ENCODE measurements around the gene NT5C1A. TPM values are rescaled to one million over a fixed set of nuclear protein-coding genes. Genes with fewer than 3 reads are reported as not detected.

The NT5C1A gene
- polyA plus RNA-seq, 2 of the 4 experiments (the other 2 are of a cell fraction), result not detected

DNA sequence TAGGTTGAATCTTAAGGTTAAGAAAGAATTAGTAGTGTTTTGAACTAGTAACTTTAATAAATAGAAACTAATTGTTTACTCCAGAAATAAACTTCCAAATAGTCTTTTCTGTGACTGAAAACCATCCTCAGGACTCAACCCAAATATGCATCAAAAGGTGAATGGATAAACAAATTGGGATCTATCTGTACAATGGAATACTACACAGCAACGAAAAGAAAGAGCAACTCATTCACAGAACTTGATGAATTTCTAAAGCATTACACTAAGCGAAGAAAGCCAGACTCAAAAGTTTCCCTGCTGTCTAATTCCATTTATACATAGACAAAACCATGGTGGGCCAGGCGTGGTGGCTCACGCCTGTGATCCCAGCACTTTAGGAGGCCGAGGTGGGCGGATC lies 57.4 kb downstream of the NT5C1A start (continued):
- TF ChIP-seq REST (IDR thresholded peaks at IDR 0.05), result no peak

DNA sequence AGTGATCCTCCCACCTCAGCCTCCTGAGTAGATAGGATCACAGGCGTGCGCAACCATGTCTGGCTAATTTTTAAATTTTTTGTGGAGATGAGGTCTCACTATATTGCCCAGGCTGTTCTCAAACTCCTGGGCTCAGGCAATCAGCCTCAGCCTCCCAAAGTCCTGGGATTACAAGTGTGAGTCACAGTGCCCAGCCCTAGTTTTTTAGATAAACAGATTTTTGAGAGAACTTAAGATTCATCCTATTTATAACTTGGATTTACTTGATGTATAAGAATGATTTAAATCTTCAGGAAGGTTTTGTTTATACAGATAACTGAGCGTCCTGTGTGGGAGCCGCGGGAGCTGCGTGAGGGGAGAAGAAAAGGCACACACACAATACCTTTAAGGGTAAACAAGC lies 58.7 kb downstream of the NT5C1A start:
- no peak for FAIRE-seq

More for the DNA sequence above, 58.7 kb downstream of the NT5C1A start:
- no peak overlapping the region for H3K4me2 ChIP-seq
- TF ChIP-seq, protein P1, sequence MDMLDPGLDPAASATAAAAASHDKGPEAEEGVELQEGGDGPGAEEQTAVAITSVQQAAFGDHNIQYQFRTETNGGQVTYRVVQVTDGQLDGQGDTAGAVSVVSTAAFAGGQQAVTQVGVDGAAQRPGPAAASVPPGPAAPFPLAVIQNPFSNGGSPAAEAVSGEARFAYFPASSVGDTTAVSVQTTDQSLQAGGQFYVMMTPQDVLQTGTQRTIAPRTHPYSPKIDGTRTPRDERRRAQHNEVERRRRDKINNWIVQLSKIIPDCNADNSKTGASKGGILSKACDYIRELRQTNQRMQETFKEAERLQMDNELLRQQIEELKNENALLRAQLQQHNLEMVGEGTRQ (IDR thresholded peaks at IDR 0.05), result no peak
- TF ChIP-seq ESRRA (IDR thresholded peaks at IDR 0.05; ENCODE audit: borderline replicate concordance, low read length), result no peak
- TF ChIP-seq MYC (IDR thresholded peaks at IDR 0.05; ENCODE audit: borderline replicate concordance, low read length), result no peak
- no peak for TF ChIP-seq MAZ (IDR thresholded peaks at IDR 0.05; ENCODE audit: borderline replicate concordance, low read depth, low read length)
- no peak for TF ChIP-seq EP300 (IDR thresholded peaks at IDR 0.05)
- TF ChIP-seq, protein P2, sequence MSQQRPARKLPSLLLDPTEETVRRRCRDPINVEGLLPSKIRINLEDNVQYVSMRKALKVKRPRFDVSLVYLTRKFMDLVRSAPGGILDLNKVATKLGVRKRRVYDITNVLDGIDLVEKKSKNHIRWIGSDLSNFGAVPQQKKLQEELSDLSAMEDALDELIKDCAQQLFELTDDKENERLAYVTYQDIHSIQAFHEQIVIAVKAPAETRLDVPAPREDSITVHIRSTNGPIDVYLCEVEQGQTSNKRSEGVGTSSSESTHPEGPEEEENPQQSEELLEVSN (IDR thresholded peaks at IDR 0.05; ENCODE audit: borderline replicate concordance, low read depth), result no peak
- no peak for TF ChIP-seq REST (IDR thresholded peaks at IDR 0.05)
- no peak for TF ChIP-seq MAX (IDR thresholded peaks at IDR 0.05)
- no peak for TF ChIP-seq RAD21 (conservative IDR thresholded peaks at IDR 0.05 in 1 of 2, IDR thresholded peaks at IDR 0.05 in 1 of 2)
- ATAC-seq (no peak), DNase-seq (ENCODE audit: low read depth in 1 of 2, low spot score in 1 of 2) (no peak)
- 86% methylated on average over 6 of the region's 6 CpGs for WGBS (ENCODE audit: missing lambda C conversion rate)
- H3K4me1 ChIP-seq, result peaks cover 5% of the 10 kb centered on the region; the same call in 2 of the 3 replicates
- ChIA-PET POLR2A (no interaction called here), CTCF (interaction anchor here (0.6 to 1.3 kb wide), 3 partner anchors 26 to 1214 kb away, joined by 3 to 4 read pairs (median 3); partner anchors contain the start of gene HEYL)
- H3K9me3 ChIP-seq, result no peaks in the 10 kb centered on the region
- H3K4me3 ChIP-seq, result no peak overlapping the region
- H3K27ac ChIP-seq, result no peak overlapping the region
